CD4-positive, alpha-beta T cell (primary cell): ENCODE measurements around the gene AXIN2. TPM values are rescaled to one million over a fixed set of nuclear protein-coding genes. Genes with fewer than 3 reads are reported as not detected.
A peak's percentile ranks its signal among the peaks of the same experiment; 100 is the strongest.

Experiments used
- ATAC-seq: fragments of 200-7000 bp; cut with Tn5 transposase; one replicate; pipeline ENCODE4 v1.10.0; 2022; ENCODE audit warnings: mild to moderate bottlenecking; ENCODE audit not compliant: poor library complexity
- CTCF ChIA-PET: fragments of 350-600 bp; sonication (Branson Sonifier 250); formaldehyde crosslinking; loops from one replicate; lab custom pipeline; 2021; ENCODE audit warnings: antibody characterized with exemption, inconsistent platforms; lab: Charles Lee
- POLR2A ChIA-PET: fragments of 350-600 bp; sonication (Branson Sonifier 250); formaldehyde crosslinking; loops from one replicate; lab custom pipeline; 2021; ENCODE audit warnings: antibody characterized with exemption, inconsistent platforms; lab: Charles Lee
- DNase-seq, 14 experiments: peaks; one replicate each; pipeline ENCODE4 v3.0.0-alpha.2; 2013 to 2020; ENCODE audit warnings: mixed read lengths in 2 of 14
- H3K27ac ChIP-seq, 2 donors: one replicate each; pipeline versions ENCODE4 v1.5.1 to v1.7.0; 2013; ENCODE audit warnings: low read length in 2 of 2, low read depth in 1 of 2, mild to moderate bottlenecking in 1 of 2
- H3K27me3 ChIP-seq, 2 experiments: 1 replicate in 1 of 2; 2 replicates in 1 of 2; pipeline versions ENCODE4 v1.6.1 to v1.7.0; 2013; ENCODE audit warnings: low read length in 2 of 2, control low read depth in 1 of 2, mild to moderate bottlenecking in 1 of 2, moderate library complexity in 1 of 2; ENCODE audit not compliant: insufficient read depth in 2 of 2, control insufficient read depth in 1 of 2
- H3K36me3 ChIP-seq: one replicate; pipeline ENCODE4 v1.6.1; 2013; ENCODE audit warnings: low read length, control low read depth; ENCODE audit not compliant: insufficient read depth
- H3K4me1 ChIP-seq: one replicate; pipeline ENCODE4 v1.6.1; 2013; ENCODE audit warnings: low read length, control low read depth; ENCODE audit not compliant: insufficient read depth
- H3K4me3 ChIP-seq: one replicate; pipeline ENCODE4 v1.5.1; 2013; ENCODE audit warnings: mild to moderate bottlenecking, low read length, moderate library complexity
- H3K9me3 ChIP-seq, 2 experiments: 1 replicate in 1 of 2; 2 replicates in 1 of 2; pipeline versions ENCODE4 v1.6.1 to v1.7.0; 2013; ENCODE audit warnings: low read length in 2 of 2, mild to moderate bottlenecking in 2 of 2, control low read depth in 1 of 2, moderate library complexity in 1 of 2; ENCODE audit not compliant: control insufficient read depth in 1 of 2, insufficient read depth in 1 of 2
- H3K27ac Mint-ChIP-seq: one replicate; pipeline ENCODE4 v1.8.0; 2020; ENCODE audit warnings: mixed read lengths
- H3K27me3 Mint-ChIP-seq: one replicate; pipeline ENCODE4 v1.8.0; 2021; ENCODE audit warnings: mixed read lengths
- H3K36me3 Mint-ChIP-seq: one replicate; pipeline ENCODE4 v1.8.0; 2021; ENCODE audit warnings: low read depth, mixed read lengths
- H3K4me1 Mint-ChIP-seq: one replicate; pipeline ENCODE4 v1.8.0; 2021; ENCODE audit warnings: low read depth, mixed read lengths
- H3K4me3 Mint-ChIP-seq: one replicate; pipeline ENCODE4 v1.8.0; 2020; ENCODE audit warnings: mild to moderate bottlenecking, mixed read lengths
- H3K9me3 Mint-ChIP-seq: one replicate; pipeline ENCODE4 v1.8.0; 2020; ENCODE audit warnings: mixed read lengths
- intact Hi-C, 2 experiments: fragments of 100-400 bp; cut with DNase I in 1 of 2; cut with micrococcal nuclease in 1 of 2; formaldehyde crosslinking; loops; one replicate each; pipeline versions ENCODE4 v1.15.1 to v1.9.0; 2023 to 2025; cut with DNase I, micrococcal nuclease
- total RNA-seq, 174 experiments: library from RNA in 2 of 174; stranded (reverse) in 2 of 174; gene quantifications; one replicate each; pipeline ENCODE4 v1.2.3 and lab custom pipeline; 2021 to 2026
- TF ChIP-seq, protein P1 (sequence below): fragments of 200-600 bp; IDR thresholded peaks from one replicate; pipeline ENCODE4 v1.8.0; 2022; ENCODE audit warnings: antibody characterized with exemption, mild to moderate bottlenecking

AXIN2 gene
- total RNA-seq, 2 experiments from 2014 or later = 47.9 to 49.8 TPM

DNA sequence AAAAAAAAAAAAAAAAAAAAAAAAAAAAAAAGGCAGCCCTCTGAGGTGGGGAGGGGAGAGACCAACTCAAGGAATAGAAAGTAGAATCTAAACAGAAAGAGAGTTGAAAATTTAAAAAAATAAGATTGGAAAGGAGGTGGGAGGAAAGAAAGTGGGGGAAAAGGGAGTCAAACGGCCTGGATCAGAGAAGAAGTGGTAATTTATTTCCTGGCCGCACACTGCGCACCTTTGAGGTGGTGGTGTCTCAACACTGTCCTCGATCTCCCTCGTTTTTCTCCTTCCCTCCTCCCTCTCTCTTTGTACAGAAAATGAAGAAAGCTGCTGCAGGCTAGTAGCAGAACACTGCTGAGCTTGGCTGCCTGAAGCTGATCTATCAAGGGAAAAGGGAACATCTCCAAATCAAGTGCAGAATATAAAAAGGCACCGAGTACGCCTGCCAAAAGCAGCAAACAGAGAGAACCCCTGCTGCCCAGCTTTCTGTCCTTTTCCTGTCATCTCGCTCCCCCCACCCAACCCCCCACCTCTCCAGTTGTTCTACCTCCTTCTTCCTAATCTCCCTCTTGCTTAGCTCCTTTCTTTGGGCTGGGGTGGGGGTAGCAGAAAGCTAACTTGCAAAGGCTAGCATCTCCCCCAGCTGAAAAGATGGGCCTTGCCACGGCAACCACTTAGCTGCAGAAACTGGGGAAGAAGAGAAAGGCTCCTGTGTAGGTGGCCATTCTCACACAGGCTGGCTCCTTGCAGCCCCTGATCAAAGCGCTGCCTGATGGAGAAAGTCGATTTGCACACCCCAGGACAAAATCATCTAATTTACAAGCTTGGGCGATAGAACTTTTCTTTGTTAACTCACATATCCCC is 22.5 kb downstream of the AXIN2 start:
- intact Hi-C loops = loop anchor here (1.0 to 2.0 kb wide), 2 partner anchors 18 kb away; no protein-coding TSS in a partner anchor
- no peaks in the 10 kb centered on the region for H3K27me3 ChIP-seq
- Mint-ChIP-seq H3K36me3 (peaks cover 96% of the 10 kb centered on the region), H3K4me3 (peak overlapping the region; percentile 83), H3K9me3 (no peaks in the 10 kb centered on the region), H3K27me3 (no peaks in the 10 kb centered on the region), H3K4me1 (peaks cover 65% of the 10 kb centered on the region), H3K27ac (peak overlapping the region; percentile 89)
- peaks cover 21% of the 10 kb centered on the region for H3K4me1 ChIP-seq
- H3K36me3 ChIP-seq = peaks cover 68% of the 10 kb centered on the region
- DNase-seq (peak in 1 of 14 experiments; percentile 17), ATAC-seq (peak; percentile 19)
- POLR2A ChIA-PET = interaction anchor here (1.3 to 3.3 kb wide), 6 partner anchors 8 to 45 kb away, joined by 3 to 21 read pairs (median 5); no protein-coding TSS in a partner anchor
- CTCF ChIA-PET = interaction anchor here (3.3 kb wide), 1 partner anchor 18 kb away, joined by 17 read pairs; no protein-coding TSS in a partner anchor
- no peak overlapping the region for H3K27ac ChIP-seq
- TF ChIP-seq, protein P1, sequence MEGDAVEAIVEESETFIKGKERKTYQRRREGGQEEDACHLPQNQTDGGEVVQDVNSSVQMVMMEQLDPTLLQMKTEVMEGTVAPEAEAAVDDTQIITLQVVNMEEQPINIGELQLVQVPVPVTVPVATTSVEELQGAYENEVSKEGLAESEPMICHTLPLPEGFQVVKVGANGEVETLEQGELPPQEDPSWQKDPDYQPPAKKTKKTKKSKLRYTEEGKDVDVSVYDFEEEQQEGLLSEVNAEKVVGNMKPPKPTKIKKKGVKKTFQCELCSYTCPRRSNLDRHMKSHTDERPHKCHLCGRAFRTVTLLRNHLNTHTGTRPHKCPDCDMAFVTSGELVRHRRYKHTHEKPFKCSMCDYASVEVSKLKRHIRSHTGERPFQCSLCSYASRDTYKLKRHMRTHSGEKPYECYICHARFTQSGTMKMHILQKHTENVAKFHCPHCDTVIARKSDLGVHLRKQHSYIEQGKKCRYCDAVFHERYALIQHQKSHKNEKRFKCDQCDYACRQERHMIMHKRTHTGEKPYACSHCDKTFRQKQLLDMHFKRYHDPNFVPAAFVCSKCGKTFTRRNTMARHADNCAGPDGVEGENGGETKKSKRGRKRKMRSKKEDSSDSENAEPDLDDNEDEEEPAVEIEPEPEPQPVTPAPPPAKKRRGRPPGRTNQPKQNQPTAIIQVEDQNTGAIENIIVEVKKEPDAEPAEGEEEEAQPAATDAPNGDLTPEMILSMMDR = no peak
- no peaks in the 10 kb centered on the region for H3K9me3 ChIP-seq
- H3K4me3 ChIP-seq = peak overlapping the region; percentile 50

DNA sequence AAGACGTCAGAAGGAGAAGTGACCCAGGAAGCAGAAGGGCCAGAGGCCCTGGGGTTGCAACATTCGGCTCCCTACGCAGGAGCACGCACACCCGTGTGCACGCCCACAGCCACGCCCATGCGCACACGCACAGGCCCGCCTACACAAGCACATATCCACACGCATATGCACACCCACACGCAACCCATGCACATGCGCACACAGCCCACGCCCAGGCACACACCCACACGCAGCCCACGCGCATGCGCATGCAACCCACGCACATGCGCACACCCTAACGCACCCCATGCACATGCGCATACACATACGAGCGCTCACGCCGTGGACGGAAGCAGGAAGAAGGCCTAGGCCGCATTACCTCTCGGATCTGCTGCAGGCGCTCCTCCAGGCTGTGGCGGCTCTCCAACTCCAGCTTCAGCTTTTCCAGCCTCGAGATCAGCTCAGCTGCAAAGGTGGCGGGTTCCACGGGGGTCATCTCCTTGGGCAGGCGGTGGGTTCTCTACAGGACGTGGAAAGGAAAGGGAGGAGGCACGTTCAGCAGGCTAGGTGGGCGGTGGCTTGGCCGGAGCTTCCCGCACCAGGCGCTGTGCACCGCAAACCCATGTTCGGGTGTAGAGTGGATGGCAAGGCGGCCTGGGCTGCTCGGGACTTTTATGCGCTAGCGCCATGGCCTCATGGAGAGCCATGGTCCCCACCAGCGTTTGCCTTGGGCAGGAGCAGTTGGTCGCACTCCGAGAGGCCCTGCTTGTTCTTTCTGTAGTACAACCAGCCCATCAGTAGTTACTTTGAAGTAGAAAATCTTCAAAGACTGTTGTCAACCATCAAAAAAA is 23.4 kb downstream of the AXIN2 start:
- peaks cover 71% of the 10 kb centered on the region for H3K36me3 ChIP-seq
- CTCF ChIA-PET = interaction anchor here (0.5 to 3.3 kb wide), 2 partner anchors 19 to 1952 kb away, joined by 3 to 17 read pairs; no protein-coding TSS in a partner anchor
- no peaks in the 10 kb centered on the region for H3K27me3 ChIP-seq
- Mint-ChIP-seq H3K4me1 (peaks cover 61% of the 10 kb centered on the region), H3K4me3 (peak overlapping the region; percentile 83), H3K9me3 (no peaks in the 10 kb centered on the region), H3K27ac (peak overlapping the region; percentile 89), H3K36me3 (peaks cover 97% of the 10 kb centered on the region), H3K27me3 (no peaks in the 10 kb centered on the region)
- H3K4me1 ChIP-seq = peaks cover 21% of the 10 kb centered on the region
- H3K27ac ChIP-seq = no peak overlapping the region
- ATAC-seq (peak; percentile 70), DNase-seq (peak; percentile 53 to 88 (median 64))
- TF ChIP-seq, protein P1 = no peak
- POLR2A ChIA-PET = interaction anchor here (1.3 to 3.3 kb wide), 6 partner anchors 9 to 46 kb away, joined by 3 to 21 read pairs (median 5); no protein-coding TSS in a partner anchor
- H3K4me3 ChIP-seq = peak overlapping the region; percentile 50
- intact Hi-C loops = loop anchor here (1.0 to 2.0 kb wide), 2 partner anchors 19 kb away; no protein-coding TSS in a partner anchor
- H3K9me3 ChIP-seq = no peaks in the 10 kb centered on the region

DNA sequence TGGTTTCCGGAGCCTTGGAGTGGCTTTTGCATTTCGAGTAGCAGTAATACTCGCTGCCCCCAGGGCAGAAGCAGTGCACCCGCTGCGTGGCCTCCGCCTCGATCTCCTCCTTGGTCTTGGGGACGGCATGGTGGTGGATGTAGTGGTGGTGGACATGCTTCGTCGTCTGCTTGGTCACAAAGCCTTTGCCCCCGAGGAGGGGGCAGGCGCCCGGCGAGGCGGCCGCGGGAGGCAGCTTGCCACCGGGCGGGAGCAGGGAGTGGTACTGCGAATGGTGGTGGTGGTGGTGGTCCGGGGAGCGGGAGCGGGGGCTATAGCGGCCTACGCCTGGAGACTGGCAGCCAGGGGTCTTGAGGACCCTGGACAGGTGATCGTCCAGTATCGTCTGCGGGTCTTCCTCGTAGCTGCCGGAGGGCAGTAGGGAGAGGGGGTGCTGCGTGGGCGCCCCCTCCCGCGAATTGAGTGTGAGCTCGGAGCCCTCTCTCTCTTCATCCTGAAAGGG is 24.1 kb downstream of the AXIN2 start:
- Mint-ChIP-seq H3K4me3 (no peak overlapping the region), H3K9me3 (no peaks in the 10 kb centered on the region), H3K4me1 (peaks cover 54% of the 10 kb centered on the region), H3K27me3 (no peaks in the 10 kb centered on the region), H3K36me3 (peaks cover 97% of the 10 kb centered on the region), H3K27ac (peak overlapping the region; percentile 89)
- intact Hi-C loops = no loop called here
- no peaks in the 10 kb centered on the region for H3K9me3 ChIP-seq
- TF ChIP-seq, protein P1 = no peak
- H3K27me3 ChIP-seq = no peaks in the 10 kb centered on the region
- CTCF ChIA-PET = interaction anchor here (0.5 kb wide), 1 partner anchor 1953 kb away, joined by 3 read pairs; no protein-coding TSS in a partner anchor
- H3K4me1 ChIP-seq = peaks cover 21% of the 10 kb centered on the region
- H3K36me3 ChIP-seq = peaks cover 78% of the 10 kb centered on the region
- H3K4me3 ChIP-seq = no peak overlapping the region
- no peak overlapping the region for H3K27ac ChIP-seq
- POLR2A ChIA-PET = interaction anchor here (3.3 kb wide), 1 partner anchor 19 kb away, joined by 21 read pairs; no protein-coding TSS in a partner anchor
- ATAC-seq (no peak), DNase-seq (no peak)
